ENCODE results near the gene C10orf105.

The C10orf105 gene

GRCh38 chr10:71737001-71737833 is 17.6 kb upstream of the C10orf105 start:
- DNase-seq, result no peak

DNA sequence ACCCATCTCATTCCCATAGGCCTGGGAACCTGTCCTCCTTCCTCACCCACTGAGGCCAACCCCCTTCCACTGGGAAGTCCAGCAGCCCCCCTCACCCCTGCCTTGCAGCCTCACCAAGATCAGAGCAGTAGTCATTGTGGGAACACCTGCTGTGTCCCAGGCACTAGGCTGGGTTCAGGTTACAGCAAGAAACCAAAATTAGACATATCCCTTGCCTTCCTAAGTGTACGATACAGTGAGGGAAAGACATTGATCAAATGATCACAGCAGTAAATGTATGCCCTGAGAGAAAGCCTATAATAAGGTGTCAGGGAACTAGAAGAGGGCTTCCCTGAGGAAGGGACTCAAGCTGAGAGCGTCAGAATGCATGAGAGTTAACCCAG is 17.0 kb upstream of the C10orf105 start:
- DNase-seq, result no peak

- DNase-seq, result peak; percentile 40
Observed at GRCh38 chr10:71735709-71736569, 16.4 kb upstream of the C10orf105 start.

GRCh38 chr10:71734797-71735196 is 15.2 kb upstream of the C10orf105 start:
- no peak for DNase-seq

DNA sequence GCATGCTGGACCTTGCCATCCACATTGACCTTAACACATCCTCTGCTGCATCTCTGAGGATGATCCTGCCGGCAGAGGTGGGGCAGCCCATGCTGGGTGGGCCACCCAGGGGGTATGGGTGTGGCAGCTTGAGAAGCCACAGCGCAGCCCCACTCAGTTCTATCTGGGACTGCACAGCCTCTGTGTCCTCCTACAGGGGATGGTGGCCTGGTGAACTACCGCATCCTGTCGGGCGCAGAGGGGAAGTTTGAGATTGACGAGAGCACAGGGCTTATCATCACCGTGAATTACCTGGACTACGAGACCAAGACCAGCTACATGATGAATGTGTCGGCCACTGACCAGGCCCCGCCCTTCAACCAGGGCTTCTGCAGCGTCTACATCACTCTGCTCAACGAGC is 12.2 kb upstream of the C10orf105 start:
- no peak for DNase-seq

GRCh38 chr10:71729161-71729636 is 9.6 kb upstream of the C10orf105 start:
- DNase-seq, result no peak

- DNase-seq, result peak; percentile 67
Observed at GRCh38 chr10:71727738-71728737, 8.5 kb upstream of the C10orf105 start.

GRCh38 chr10:71727105-71727737 is 7.6 kb upstream of the C10orf105 start:
- no peak for DNase-seq

DNA sequence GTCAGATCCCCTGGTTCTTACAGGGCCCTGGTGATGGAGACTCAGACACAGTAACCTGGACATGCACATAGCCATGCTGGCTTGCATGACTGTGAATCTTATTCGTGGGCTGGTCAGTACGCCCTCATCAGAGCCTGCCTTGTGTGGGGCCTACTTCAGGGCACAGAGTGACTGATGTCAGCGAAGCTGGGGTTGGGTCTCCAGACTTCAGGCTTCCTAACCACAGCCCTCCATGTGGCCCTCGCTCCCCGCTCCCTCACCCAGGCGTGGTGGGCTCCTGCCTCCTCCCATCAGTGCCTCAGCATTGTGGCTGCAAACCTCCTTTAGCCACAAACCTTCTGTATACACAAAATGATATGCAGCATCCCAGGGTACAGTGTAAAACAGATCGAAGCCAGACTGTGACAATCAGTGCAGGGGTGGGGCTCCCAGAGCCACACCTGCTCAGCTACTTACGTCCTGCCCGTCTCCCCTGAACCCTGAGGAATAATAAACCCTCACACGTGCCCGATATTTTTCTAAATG is 7.1 kb upstream of the C10orf105 start:
- DNase-seq, result peak; percentile 17

DNA sequence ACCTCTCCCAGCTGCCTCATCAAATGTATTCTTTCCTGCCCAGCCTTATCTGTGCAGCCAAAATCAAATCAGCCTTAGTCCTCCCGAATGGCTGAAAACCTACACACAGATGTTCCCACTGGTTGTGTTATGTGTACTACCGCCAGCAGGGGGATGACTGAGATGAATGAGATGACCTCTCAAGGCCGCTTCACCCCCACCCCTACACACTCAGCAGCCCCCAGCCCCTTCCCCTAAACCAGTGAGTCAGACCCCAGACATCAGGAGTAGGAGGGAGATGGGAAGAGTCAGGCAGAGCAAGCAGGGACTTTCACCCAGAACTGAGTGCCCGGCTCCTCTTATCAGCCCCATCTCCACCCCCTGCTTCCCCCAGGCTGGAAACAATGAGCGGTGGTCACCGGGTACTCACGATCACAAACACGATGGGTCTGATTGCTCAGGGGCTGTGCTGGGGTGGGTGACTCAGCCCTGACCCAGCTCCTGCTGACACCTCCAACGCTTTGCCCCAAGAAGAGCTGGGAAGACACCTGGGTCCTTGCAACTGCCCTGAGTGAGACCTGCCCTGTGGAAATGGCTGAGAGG is 6.5 kb upstream of the C10orf105 start:
- no peak for DNase-seq

DNA sequence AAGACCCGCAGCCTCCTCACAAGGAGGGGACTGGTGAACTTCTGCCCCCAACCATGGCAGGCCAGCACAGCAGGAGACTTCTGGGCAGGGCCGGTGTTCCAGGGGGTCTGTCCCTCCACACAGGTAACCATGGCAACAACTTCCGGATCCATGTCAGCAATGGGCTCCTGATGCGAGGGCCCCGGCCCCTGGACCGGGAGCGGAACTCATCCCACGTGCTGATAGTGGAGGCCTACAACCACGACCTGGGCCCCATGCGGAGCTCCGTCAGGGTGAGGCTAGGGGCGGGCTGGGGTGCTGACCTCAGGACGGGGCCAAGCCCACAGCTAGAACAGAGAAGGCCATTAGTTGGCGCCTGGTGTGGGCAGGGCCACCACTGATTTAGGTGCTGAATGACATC is 5.7 kb upstream of the C10orf105 start:
- DNase-seq, result no peak

- DNase-seq, result no peak
Observed at GRCh38 chr10:71724539-71724938, 5.0 kb upstream of the C10orf105 start.

DNA sequence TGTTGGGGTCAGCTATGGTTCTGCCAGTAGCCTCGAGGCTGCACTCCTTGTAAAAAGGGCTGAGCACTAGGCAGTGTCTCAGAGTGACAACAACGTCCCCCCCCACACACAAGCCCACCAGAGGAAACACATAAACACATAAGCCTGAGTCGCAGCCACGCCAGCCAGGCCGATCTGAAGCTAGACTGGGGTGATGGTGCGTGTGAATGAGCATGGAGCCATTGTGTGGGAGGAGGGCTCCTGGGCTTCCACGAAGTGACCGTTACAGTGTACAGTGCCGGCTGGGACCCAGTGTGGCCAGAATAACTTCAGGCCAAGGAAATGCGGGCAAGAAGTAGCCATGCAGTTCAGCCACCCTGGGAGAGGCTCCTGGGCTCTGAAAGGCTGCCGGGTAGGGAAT is 3.7 kb upstream of the C10orf105 start:
- DNase-seq, result peak; percentile 9

DNA sequence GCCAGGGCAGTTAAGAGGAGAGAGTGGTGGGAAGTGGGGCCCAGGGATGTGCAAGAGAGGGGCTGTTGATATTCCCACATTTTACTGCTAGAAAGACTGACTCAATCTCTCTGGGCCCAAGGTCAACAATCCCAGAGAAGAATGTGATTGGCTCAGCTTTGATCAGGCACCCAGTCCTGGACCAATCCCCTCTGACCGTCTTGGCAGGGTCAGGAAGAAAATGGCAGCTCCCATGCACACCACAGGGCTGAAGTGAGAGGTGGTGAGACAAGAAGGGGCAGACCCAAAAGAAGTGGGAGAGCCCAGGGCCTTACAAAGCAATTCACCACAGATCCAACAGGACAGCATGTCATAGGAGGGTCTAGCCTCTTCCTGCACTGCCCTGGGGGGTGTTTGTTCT is 3.3 kb upstream of the C10orf105 start:
- DNase-seq, result no peak

- no peak for DNase-seq
Observed at GRCh38 chr10:71721313-71721712, 1.7 kb upstream of the C10orf105 start.

- DNase-seq, result no peak
Observed at GRCh38 chr10:71720288-71720687, 710 bp upstream of the C10orf105 start.

- DNase-seq, result no peak
Observed at GRCh38 chr10:71719042-71719441, 536 bp downstream of the C10orf105 start.

DNA sequence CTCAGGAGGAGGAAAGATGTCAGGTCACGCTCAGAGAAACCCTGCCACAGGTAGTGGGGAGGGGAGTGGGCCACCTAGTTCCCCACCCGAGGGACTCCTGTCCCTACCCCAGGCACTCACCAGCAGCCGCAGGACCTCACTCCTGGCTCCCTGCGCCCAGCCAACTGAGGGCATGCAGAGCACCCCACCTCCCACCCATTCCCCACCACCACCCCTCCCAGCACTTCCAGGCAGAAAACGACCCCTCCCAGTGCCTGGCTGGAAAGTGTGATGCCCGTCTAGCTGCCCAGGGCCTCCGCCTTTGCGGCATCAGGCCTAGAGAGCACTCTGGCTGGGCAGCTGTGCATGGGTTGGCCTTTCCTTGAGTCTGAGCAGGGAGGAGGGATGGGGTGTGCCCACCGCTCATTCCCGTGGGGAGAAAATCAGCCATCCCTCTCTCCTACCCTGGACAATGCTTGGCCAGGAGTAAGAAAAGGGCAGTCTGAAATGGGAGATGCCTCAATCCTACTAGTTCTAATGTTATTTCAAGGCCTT is 1.3 kb downstream of the C10orf105 start:
- DNase-seq, result no peak

- DNase-seq, result no peak
Observed at GRCh38 chr10:71717551-71717951, 2.0 kb downstream of the C10orf105 start.

GRCh38 chr10:71717056-71717455 is 2.5 kb downstream of the C10orf105 start:
- DNase-seq, result no peak

DNA sequence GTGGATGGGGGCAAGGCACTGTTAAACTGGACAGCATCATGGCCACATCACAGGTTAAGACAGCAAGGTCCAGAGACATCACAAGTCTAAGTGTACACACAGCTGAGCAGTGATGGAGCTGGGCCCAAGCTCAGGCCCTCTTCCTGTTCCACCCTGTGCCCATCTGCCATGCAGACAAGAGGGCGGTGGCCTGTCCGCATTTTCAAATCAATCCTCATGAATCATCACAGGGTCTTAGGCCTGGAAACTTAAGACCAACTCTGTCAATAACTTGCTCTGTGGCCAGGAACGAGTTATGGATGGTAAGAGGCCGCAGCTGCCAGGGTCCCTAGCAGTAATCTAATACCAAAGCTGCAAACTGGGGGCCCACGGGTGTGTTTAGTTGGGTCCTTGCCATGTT is 3.2 kb downstream of the C10orf105 start:
- no peak for DNase-seq
